Glutamatergic neuron (in vitro differentiated cells): ENCODE measurements around the gene PTGIS. TPM values are rescaled to one million over a fixed set of nuclear protein-coding genes. Genes with fewer than 3 reads are reported as not detected.
A peak's percentile ranks its signal among the peaks of the same experiment; 100 is the strongest.

Experiments
- DNase-seq: peaks from one replicate; pipeline ENCODE4 v3.0.0; 2022
- H3K27ac Mint-ChIP-seq: one replicate; pipeline ENCODE4 v1.8.0; 2020; ENCODE audit warnings: mild to moderate bottlenecking, mixed read lengths, inconsistent platforms; ENCODE audit not compliant: unreplicated experiment
- H3K27me3 Mint-ChIP-seq: one replicate; pipeline ENCODE4 v1.8.0; 2020; ENCODE audit warnings: mild to moderate bottlenecking, moderate library complexity, mixed read lengths, inconsistent platforms; ENCODE audit not compliant: unreplicated experiment
- H3K36me3 Mint-ChIP-seq: one replicate; pipeline ENCODE4 v1.8.0; 2020; ENCODE audit warnings: mild to moderate bottlenecking, mixed read lengths, inconsistent platforms; ENCODE audit not compliant: unreplicated experiment
- H3K4me1 Mint-ChIP-seq: one replicate; pipeline ENCODE4 v1.8.0; 2020; ENCODE audit warnings: mild to moderate bottlenecking, low read depth, mixed read lengths, inconsistent platforms; ENCODE audit not compliant: unreplicated experiment
- H3K4me3 Mint-ChIP-seq: one replicate; pipeline ENCODE4 v1.8.0; 2020; ENCODE audit warnings: mild to moderate bottlenecking, mixed read lengths, inconsistent platforms; ENCODE audit not compliant: unreplicated experiment
- H3K9me3 Mint-ChIP-seq: one replicate; pipeline ENCODE4 v1.8.0; 2020; ENCODE audit warnings: mild to moderate bottlenecking, moderate library complexity, mixed read lengths, inconsistent platforms; ENCODE audit not compliant: unreplicated experiment
- total RNA-seq: library from RNA; stranded (reverse); fragmentation: NEBNext Ultra II Directional; extraction: Animal tissue kit (Norgen Biotek cat#: 25700); gene quantifications from one replicate; pipeline ENCODE4 v1.2.1, GENCODE V29; 2021; ENCODE audit not compliant: unreplicated experiment
- TF ChIP-seq, protein P1 (sequence below): fragments of 200-600 bp; sonication (generic); IDR thresholded peaks from one replicate; pipeline ENCODE4 v1.5.0; 2021; ENCODE audit not compliant: partially characterized antibody, unreplicated experiment

Gene PTGIS
- total RNA-seq, 1 donor from 2014 or later = 0.12 TPM

GRCh38 chr20:49548371-49548947 lies 19.5 kb downstream of the PTGIS start:
- Mint-ChIP-seq H3K4me1 (no peaks in the 10 kb centered on the region), H3K27ac (no peak overlapping the region), H3K4me3 (no peak overlapping the region), H3K27me3 (peaks cover 3% of the 10 kb centered on the region), H3K9me3 (no peaks in the 10 kb centered on the region), H3K36me3 (no peaks in the 10 kb centered on the region)
- no peak for DNase-seq
- TF ChIP-seq, protein P1, sequence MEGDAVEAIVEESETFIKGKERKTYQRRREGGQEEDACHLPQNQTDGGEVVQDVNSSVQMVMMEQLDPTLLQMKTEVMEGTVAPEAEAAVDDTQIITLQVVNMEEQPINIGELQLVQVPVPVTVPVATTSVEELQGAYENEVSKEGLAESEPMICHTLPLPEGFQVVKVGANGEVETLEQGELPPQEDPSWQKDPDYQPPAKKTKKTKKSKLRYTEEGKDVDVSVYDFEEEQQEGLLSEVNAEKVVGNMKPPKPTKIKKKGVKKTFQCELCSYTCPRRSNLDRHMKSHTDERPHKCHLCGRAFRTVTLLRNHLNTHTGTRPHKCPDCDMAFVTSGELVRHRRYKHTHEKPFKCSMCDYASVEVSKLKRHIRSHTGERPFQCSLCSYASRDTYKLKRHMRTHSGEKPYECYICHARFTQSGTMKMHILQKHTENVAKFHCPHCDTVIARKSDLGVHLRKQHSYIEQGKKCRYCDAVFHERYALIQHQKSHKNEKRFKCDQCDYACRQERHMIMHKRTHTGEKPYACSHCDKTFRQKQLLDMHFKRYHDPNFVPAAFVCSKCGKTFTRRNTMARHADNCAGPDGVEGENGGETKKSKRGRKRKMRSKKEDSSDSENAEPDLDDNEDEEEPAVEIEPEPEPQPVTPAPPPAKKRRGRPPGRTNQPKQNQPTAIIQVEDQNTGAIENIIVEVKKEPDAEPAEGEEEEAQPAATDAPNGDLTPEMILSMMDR = no peak

GRCh38 chr20:49545572-49545971 lies 22.4 kb downstream of the PTGIS start:
- TF ChIP-seq, protein P1 = peak; percentile 53
- Mint-ChIP-seq H3K27ac (no peak overlapping the region), H3K4me1 (no peaks in the 10 kb centered on the region), H3K27me3 (peaks cover 6% of the 10 kb centered on the region), H3K36me3 (no peaks in the 10 kb centered on the region), H3K4me3 (no peak overlapping the region), H3K9me3 (no peaks in the 10 kb centered on the region)
- no peak for DNase-seq

GRCh38 chr20:49544535-49544934 lies 23.4 kb downstream of the PTGIS start:
- no peaks in the 10 kb centered on the region for H3K4me1 Mint-ChIP-seq
- peaks cover 7% of the 10 kb centered on the region for H3K27me3 Mint-ChIP-seq
- no peaks in the 10 kb centered on the region for H3K36me3 Mint-ChIP-seq
- TF ChIP-seq, protein P1 = no peak
- no peak overlapping the region for H3K27ac Mint-ChIP-seq
- no peak for DNase-seq
- no peak overlapping the region for H3K4me3 Mint-ChIP-seq
- H3K9me3 Mint-ChIP-seq = no peaks in the 10 kb centered on the region

- TF ChIP-seq, protein P1 = no peak
- peaks cover 7% of the 10 kb centered on the region for H3K27me3 Mint-ChIP-seq
- no peaks in the 10 kb centered on the region for H3K9me3 Mint-ChIP-seq
- no peak overlapping the region for H3K27ac Mint-ChIP-seq
- no peak for DNase-seq
- H3K4me3 Mint-ChIP-seq = no peak overlapping the region
- no peaks in the 10 kb centered on the region for H3K4me1 Mint-ChIP-seq
- H3K36me3 Mint-ChIP-seq = no peaks in the 10 kb centered on the region
Observed at GRCh38 chr20:49543858-49544437, 24.0 kb downstream of the PTGIS start.

- DNase-seq = no peak
- no peaks in the 10 kb centered on the region for H3K4me1 Mint-ChIP-seq
- H3K27ac Mint-ChIP-seq = no peak overlapping the region
- no peaks in the 10 kb centered on the region for H3K36me3 Mint-ChIP-seq
- peaks cover 7% of the 10 kb centered on the region for H3K27me3 Mint-ChIP-seq
- H3K9me3 Mint-ChIP-seq = no peaks in the 10 kb centered on the region
- no peak overlapping the region for H3K4me3 Mint-ChIP-seq
- TF ChIP-seq, protein P1 = no peak
Observed at GRCh38 chr20:49543071-49543857, 24.7 kb downstream of the PTGIS start.
